WTC11 (cell line): ENCODE data around the gene AFM. TPM values are rescaled to one million over a fixed set of nuclear protein-coding genes. Genes with fewer than 3 reads are reported as not detected.
A peak's percentile ranks its signal among the peaks of the same experiment; 100 is the strongest.

ENCODE experiments used
- ATAC-seq: fragments of 200-7000 bp; cut with Tn5 transposase; 2 replicates; pipeline ENCODE4 v1.10.0; 2021; ENCODE audit warnings: mild to moderate bottlenecking, moderate library complexity
- CTCF ChIA-PET: fragments of 300-600 bp; sonication (Branson Sonifier 250); formaldehyde crosslinking; loops from one replicate; lab custom pipeline; 2021; ENCODE audit warnings: antibody characterized with exemption; lab: Charles Lee
- POLR2A ChIA-PET: fragments of 350-600 bp; sonication (Branson Sonifier 250); formaldehyde crosslinking; loops from one replicate; lab custom pipeline; 2021; ENCODE audit warnings: antibody characterized with exemption; lab: Charles Lee
- DNase-seq: peaks from one replicate; pipeline ENCODE4 v3.0.0; 2021; ENCODE audit warnings: low spot score
- H3K27ac Mint-ChIP-seq: 2 replicates; pipeline ENCODE4 v1.8.0; 2021; ENCODE audit warnings: mixed read lengths
- H3K27me3 Mint-ChIP-seq: 2 replicates; pipeline ENCODE4 v1.8.0; 2021; ENCODE audit warnings: low read depth, mild to moderate bottlenecking, moderate library complexity, mixed read lengths
- H3K36me3 Mint-ChIP-seq: 2 replicates; pipeline ENCODE4 v1.8.0; 2021; ENCODE audit warnings: mixed read lengths
- H3K4me1 Mint-ChIP-seq: 2 replicates; pipeline ENCODE4 v1.8.0; 2022; ENCODE audit warnings: mixed read lengths
- H3K4me3 Mint-ChIP-seq: 2 replicates; pipeline ENCODE4 v1.8.0; 2021; ENCODE audit warnings: mild to moderate bottlenecking, moderate library complexity, mixed read lengths
- H3K9me3 Mint-ChIP-seq: 2 replicates; pipeline ENCODE4 v1.8.0; 2021; ENCODE audit warnings: mixed read lengths
- ATF1 ChIP-seq: sonication (generic); formaldehyde crosslinking; IDR thresholded peaks from 2 replicates; pipeline ENCODE4 v1.8.1; 2023; ENCODE audit warnings: mild to moderate bottlenecking, moderate library complexity, missing genetic modification reagents
- EMX1 ChIP-seq: fragments of 250-450 bp; sonication (Bioruptor Pico); IDR thresholded peaks from 2 replicates; pipeline ENCODE4 v1.8.0; 2021; ENCODE audit warnings: mild to moderate bottlenecking
- FOXJ3 ChIP-seq: sonication (generic); formaldehyde crosslinking; IDR thresholded peaks from 2 replicates; pipeline ENCODE4 v1.9.0; 2021; ENCODE audit warnings: missing genetic modification reagents, mild to moderate bottlenecking, borderline replicate concordance
- FOXP1 ChIP-seq: sonication (generic); formaldehyde crosslinking; IDR thresholded peaks from 2 replicates; pipeline ENCODE4 v1.8.0; 2022; ENCODE audit warnings: missing genetic modification reagents, mild to moderate bottlenecking, moderate library complexity, borderline replicate concordance
- GABPB1 ChIP-seq: sonication (generic); formaldehyde crosslinking; IDR thresholded peaks from 2 replicates; pipeline ENCODE4 v1.8.1; 2023; ENCODE audit warnings: mild to moderate bottlenecking, missing genetic modification reagents
- KAT7 ChIP-seq: sonication (generic); formaldehyde crosslinking; IDR thresholded peaks from 2 replicates; pipeline ENCODE4 v1.8.1; 2023; ENCODE audit warnings: missing genetic modification reagents, mild to moderate bottlenecking, borderline replicate concordance
- MXD4 ChIP-seq: fragments of 250-450 bp; sonication (Bioruptor Pico); IDR thresholded peaks from 2 replicates; pipeline ENCODE4 v1.8.0; 2021; ENCODE audit warnings: mild to moderate bottlenecking, moderate library complexity, borderline replicate concordance
- PRRX2 ChIP-seq: fragments of 250-450 bp; sonication (Bioruptor Pico); IDR thresholded peaks from 2 replicates; pipeline ENCODE4 v1.8.0; 2021; ENCODE audit warnings: mild to moderate bottlenecking
- SP1 ChIP-seq: sonication (generic); formaldehyde crosslinking; conservative IDR thresholded peaks from 2 replicates; pipeline ENCODE4 v1.8.1; 2022; ENCODE audit warnings: missing genetic modification reagents
- TEAD1 ChIP-seq: sonication (generic); formaldehyde crosslinking; IDR thresholded peaks from 2 replicates; pipeline ENCODE4 v1.8.0; 2022; ENCODE audit warnings: mild to moderate bottlenecking, missing genetic modification reagents
- ZNF138 ChIP-seq: sonication (generic); formaldehyde crosslinking; conservative IDR thresholded peaks from 2 replicates; pipeline ENCODE4 v1.8.1; 2022; ENCODE audit warnings: mild to moderate bottlenecking, moderate library complexity, missing genetic modification reagents
- total RNA-seq: library from RNA; stranded (reverse); gene quantifications from 3 replicates; pipeline ENCODE4 v1.2.3, GENCODE V29; 2021
- TF ChIP-seq, protein P1 (sequence below): fragments of 250-450 bp; sonication (Bioruptor Pico); IDR thresholded peaks from 2 replicates; pipeline ENCODE4 v1.9.0; 2021; ENCODE audit warnings: moderate library complexity, mild to moderate bottlenecking, inconsistent platforms, borderline replicate concordance
- TF ChIP-seq, protein P2 (sequence below): sonication (generic); formaldehyde crosslinking; IDR thresholded peaks from 2 replicates; pipeline ENCODE4 v1.8.1; 2022; ENCODE audit warnings: missing genetic modification reagents, borderline replicate concordance
- TF ChIP-seq, protein P3 (sequence below): sonication (generic); formaldehyde crosslinking; IDR thresholded peaks from 2 replicates; pipeline ENCODE4 v1.8.1; 2022; ENCODE audit warnings: low read depth, mild to moderate bottlenecking, moderate library complexity, missing genetic modification reagents, borderline replicate concordance
- TF ChIP-seq, protein P4 (sequence below): fragments of 250-450 bp; sonication (Bioruptor Pico); IDR thresholded peaks from 2 replicates; pipeline ENCODE4 v1.9.0; 2021; ENCODE audit warnings: mild to moderate bottlenecking
- TF ChIP-seq, protein P5 (sequence below): sonication (generic); formaldehyde crosslinking; IDR thresholded peaks from 2 replicates; pipeline ENCODE4 v1.8.1; 2023; ENCODE audit warnings: mild to moderate bottlenecking, missing genetic modification reagents, borderline replicate concordance

The AFM gene
- total RNA-seq, 1 experiment from 2014 or later, result not detected

DNA sequence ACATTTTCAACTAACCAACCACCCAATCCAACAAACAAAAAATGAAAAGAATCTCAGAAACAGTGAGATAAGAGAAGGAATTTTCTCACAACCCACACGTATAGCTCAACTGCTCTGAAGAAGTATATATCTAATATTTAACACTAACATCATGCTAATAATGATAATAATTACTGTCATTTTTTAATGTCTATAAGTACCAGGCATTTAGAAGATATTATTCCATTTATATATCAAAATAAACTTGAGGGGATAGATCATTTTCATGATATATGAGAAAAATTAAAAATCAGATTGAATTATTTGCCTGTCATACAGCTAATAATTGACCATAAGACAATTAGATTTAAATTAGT is 49.8 kb upstream of the AFM start:
- no peaks in the 10 kb centered on the region for H3K27me3 Mint-ChIP-seq
- no peaks in the 10 kb centered on the region for H3K4me1 Mint-ChIP-seq
- ATAC-seq, result no peak
- DNase-seq, result no peak
- POLR2A ChIA-PET, result no interaction called here
- no peak overlapping the region for H3K27ac Mint-ChIP-seq
- TF ChIP-seq, protein P1, sequence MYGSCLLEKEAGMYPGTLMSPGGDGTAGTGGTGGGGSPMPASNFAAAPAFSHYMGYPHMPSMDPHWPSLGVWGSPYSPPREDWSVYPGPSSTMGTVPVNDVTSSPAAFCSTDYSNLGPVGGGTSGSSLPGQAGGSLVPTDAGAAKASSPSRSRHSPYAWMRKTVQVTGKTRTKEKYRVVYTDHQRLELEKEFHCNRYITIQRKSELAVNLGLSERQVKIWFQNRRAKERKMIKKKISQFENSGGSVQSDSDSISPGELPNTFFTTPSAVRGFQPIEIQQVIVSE (CRISPR knock-in tag), result no peak
- TF ChIP-seq ATF1 (CRISPR knock-in tag), result no peak
- TF ChIP-seq, protein P2, sequence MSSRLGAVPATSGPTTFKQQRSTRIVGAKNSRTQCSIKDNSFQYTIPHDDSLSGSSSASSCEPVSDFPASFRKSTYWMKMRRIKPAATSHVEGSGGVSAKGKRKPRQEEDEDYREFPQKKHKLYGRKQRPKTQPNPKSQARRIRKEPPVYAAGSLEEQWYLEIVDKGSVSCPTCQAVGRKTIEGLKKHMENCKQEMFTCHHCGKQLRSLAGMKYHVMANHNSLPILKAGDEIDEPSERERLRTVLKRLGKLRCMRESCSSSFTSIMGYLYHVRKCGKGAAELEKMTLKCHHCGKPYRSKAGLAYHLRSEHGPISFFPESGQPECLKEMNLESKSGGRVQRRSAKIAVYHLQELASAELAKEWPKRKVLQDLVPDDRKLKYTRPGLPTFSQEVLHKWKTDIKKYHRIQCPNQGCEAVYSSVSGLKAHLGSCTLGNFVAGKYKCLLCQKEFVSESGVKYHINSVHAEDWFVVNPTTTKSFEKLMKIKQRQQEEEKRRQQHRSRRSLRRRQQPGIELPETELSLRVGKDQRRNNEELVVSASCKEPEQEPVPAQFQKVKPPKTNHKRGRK (CRISPR knock-in tag), result no peak
- TF ChIP-seq FOXJ3 (CRISPR knock-in tag), result no peak
- no peak for TF ChIP-seq FOXP1 (CRISPR knock-in tag)
- TF ChIP-seq, protein P3, sequence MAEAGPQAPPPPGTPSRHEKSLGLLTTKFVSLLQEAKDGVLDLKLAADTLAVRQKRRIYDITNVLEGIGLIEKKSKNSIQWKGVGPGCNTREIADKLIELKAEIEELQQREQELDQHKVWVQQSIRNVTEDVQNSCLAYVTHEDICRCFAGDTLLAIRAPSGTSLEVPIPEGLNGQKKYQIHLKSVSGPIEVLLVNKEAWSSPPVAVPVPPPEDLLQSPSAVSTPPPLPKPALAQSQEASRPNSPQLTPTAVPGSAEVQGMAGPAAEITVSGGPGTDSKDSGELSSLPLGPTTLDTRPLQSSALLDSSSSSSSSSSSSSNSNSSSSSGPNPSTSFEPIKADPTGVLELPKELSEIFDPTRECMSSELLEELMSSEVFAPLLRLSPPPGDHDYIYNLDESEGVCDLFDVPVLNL, result no peak
- TF ChIP-seq TEAD1, result no peak
- TF ChIP-seq KAT7 (CRISPR knock-in tag), result no peak
- TF ChIP-seq, protein P4, sequence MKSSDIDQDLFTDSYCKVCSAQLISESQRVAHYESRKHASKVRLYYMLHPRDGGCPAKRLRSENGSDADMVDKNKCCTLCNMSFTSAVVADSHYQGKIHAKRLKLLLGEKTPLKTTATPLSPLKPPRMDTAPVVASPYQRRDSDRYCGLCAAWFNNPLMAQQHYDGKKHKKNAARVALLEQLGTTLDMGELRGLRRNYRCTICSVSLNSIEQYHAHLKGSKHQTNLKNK (CRISPR knock-in tag), result no peak
- no peak for TF ChIP-seq MXD4
- TF ChIP-seq EMX1, result no peak
- no peak for TF ChIP-seq SP1 (CRISPR knock-in tag)
- TF ChIP-seq PRRX2 (CRISPR knock-in tag), result no peak
- TF ChIP-seq ZNF138 (CRISPR knock-in tag), result no peak
- TF ChIP-seq, protein P5, sequence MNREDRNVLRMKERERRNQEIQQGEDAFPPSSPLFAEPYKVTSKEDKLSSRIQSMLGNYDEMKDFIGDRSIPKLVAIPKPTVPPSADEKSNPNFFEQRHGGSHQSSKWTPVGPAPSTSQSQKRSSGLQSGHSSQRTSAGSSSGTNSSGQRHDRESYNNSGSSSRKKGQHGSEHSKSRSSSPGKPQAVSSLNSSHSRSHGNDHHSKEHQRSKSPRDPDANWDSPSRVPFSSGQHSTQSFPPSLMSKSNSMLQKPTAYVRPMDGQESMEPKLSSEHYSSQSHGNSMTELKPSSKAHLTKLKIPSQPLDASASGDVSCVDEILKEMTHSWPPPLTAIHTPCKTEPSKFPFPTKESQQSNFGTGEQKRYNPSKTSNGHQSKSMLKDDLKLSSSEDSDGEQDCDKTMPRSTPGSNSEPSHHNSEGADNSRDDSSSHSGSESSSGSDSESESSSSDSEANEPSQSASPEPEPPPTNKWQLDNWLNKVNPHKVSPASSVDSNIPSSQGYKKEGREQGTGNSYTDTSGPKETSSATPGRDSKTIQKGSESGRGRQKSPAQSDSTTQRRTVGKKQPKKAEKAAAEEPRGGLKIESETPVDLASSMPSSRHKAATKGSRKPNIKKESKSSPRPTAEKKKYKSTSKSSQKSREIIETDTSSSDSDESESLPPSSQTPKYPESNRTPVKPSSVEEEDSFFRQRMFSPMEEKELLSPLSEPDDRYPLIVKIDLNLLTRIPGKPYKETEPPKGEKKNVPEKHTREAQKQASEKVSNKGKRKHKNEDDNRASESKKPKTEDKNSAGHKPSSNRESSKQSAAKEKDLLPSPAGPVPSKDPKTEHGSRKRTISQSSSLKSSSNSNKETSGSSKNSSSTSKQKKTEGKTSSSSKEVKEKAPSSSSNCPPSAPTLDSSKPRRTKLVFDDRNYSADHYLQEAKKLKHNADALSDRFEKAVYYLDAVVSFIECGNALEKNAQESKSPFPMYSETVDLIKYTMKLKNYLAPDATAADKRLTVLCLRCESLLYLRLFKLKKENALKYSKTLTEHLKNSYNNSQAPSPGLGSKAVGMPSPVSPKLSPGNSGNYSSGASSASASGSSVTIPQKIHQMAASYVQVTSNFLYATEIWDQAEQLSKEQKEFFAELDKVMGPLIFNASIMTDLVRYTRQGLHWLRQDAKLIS (CRISPR knock-in tag), result no peak
- CTCF ChIA-PET, result interaction anchor here (1.2 kb wide), 1 partner anchor 14 kb away, joined by 3 read pairs; no protein-coding TSS in a partner anchor
- no peaks in the 10 kb centered on the region for H3K36me3 Mint-ChIP-seq
- no peaks in the 10 kb centered on the region for H3K9me3 Mint-ChIP-seq
- no peak overlapping the region for H3K4me3 Mint-ChIP-seq

DNA sequence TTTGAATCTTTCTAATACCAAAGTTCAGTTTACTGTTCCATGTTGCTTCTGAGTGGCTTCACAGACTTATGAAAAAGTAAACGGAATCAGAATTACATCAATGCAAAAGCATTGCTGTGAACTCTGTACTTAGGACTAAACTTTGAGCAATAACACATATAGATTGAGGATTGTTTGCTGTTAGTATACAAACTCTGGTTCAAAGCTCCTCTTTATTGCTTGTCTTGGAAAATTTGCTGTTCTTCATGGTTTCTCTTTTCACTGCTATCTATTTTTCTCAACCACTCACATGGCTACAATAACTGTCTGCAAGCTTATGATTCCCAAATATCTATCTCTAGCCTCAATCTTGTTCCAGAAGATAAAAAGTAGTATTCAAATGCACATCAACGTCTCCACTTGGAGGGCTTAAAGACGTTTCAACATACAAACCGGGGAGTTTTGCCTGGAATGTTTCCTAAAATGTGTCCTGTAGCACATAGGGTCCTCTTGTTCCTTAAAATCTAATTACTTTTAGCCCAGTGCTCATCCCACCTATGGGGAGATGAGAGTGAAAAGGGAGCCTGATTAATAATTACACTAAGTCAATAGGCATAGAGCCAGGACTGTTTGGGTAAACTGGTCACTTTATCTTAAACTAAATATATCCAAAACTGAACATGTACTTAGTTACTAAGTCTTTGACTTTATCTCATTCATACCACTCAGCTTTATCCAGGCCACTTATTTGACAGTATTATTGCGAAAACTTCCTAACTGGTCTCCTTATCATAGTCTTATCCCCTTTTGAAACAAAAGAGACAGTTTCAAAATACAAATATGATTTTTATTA is 49.2 kb upstream of the AFM start:
- H3K9me3 Mint-ChIP-seq, result no peaks in the 10 kb centered on the region
- no peak for ATAC-seq
- ChIA-PET POLR2A (no interaction called here), CTCF (interaction anchor here (1.2 to 1.7 kb wide), 2 partner anchors 14 kb away, joined by 3 to 5 read pairs; no protein-coding TSS in a partner anchor)
- no peaks in the 10 kb centered on the region for H3K36me3 Mint-ChIP-seq
- no peak overlapping the region for H3K27ac Mint-ChIP-seq
- H3K4me3 Mint-ChIP-seq, result no peak overlapping the region
- no peak for DNase-seq
- no peaks in the 10 kb centered on the region for H3K4me1 Mint-ChIP-seq
- TF ChIP-seq GABPB1 (CRISPR knock-in tag) (peak; percentile 62), SP1 (CRISPR knock-in tag) (no peak)
- no peaks in the 10 kb centered on the region for H3K27me3 Mint-ChIP-seq
